ENCODE data around the gene ZFYVE26.

ZFYVE26 gene

DNA sequence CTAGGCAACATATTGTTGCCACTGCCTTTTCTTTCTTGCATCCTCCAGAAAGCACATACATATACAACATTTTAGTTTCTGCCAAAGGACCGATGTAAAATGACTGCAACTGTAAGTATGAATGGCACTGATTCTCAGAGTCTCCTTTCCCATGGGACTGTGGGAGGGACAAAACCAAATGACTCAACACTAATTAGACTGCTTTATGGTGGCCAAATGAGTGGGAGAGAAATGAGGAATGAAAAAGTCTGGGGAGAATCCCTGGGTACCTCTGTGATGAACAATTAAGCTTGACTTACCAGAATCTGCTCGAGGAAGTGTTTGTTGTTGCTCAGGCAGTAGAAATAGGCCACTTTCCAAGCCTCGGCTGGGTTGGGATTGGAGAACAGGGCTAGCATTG is 10.1 kb downstream of the ZFYVE26 start:
- DNase-seq (ENCODE audit: insufficient read length) (no peak), FAIRE-seq (no peak)
- TF ChIP-seq TAF1 (IDR thresholded peaks at IDR 0.05; ENCODE audit: borderline replicate concordance, low read depth, low read length) (no peak), POLR2AphosphoS5 (IDR thresholded peaks at IDR 0.05; ENCODE audit: low read depth, low read length) (no peak), POLR2A (IDR thresholded peaks at IDR 0.05; ENCODE audit: low read depth, low read length) (no peak)

DNA sequence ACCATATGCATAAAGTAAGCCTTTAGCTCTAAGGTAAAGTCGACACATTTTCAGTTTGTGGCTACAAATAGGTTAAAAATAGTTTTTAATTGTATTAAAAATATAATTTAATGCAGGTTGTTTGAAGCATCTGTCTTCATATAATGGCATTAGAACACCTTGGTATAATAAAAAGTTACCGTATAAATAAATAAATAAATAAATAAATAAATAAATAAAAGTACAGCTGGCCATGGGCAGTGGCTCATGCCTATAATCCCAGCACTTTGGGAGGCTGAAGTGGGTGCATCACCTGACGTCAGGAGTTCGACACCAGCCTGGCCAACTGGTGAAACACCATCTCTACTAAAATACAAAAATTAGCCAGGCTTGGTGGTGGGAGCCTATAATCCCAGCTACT is 15.6 kb downstream of the ZFYVE26 start:
- FAIRE-seq: no peak
- TF ChIP-seq TAF1 (IDR thresholded peaks at IDR 0.05; ENCODE audit: borderline replicate concordance, low read depth, low read length) (no peak), POLR2A (IDR thresholded peaks at IDR 0.05; ENCODE audit: low read depth, low read length) (no peak), POLR2AphosphoS5 (IDR thresholded peaks at IDR 0.05; ENCODE audit: low read depth, low read length) (no peak)
- no peak for DNase-seq (ENCODE audit: insufficient read length)

DNA sequence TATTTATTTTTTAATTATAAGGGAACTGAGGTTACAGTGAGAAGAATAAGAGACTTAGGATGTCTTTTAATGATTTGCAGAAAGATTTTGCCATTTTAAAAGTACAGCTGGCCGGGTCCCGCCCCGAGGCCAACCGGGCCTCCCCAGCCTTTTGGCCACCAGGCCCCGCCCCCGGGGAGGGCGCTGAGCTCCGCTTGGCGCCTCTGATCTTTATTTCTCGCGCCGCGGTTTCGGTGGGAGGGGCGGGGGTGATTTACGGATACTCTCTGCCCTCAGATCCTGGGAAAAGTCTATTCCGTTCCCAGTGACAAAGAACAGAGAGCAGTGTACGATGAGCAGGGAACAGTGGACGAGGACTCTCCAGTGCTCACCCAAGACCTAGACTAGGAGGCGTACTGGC is 17.7 kb downstream of the ZFYVE26 start:
- FAIRE-seq (no peak), DNase-seq (ENCODE audit: insufficient read length) (no peak)
- TF ChIP-seq TAF1 (IDR thresholded peaks at IDR 0.05; ENCODE audit: borderline replicate concordance, low read depth, low read length): no peak
- no peak for TF ChIP-seq POLR2A (IDR thresholded peaks at IDR 0.05; ENCODE audit: low read depth, low read length)
- no peak for TF ChIP-seq POLR2AphosphoS5 (IDR thresholded peaks at IDR 0.05; ENCODE audit: low read depth, low read length)

DNA sequence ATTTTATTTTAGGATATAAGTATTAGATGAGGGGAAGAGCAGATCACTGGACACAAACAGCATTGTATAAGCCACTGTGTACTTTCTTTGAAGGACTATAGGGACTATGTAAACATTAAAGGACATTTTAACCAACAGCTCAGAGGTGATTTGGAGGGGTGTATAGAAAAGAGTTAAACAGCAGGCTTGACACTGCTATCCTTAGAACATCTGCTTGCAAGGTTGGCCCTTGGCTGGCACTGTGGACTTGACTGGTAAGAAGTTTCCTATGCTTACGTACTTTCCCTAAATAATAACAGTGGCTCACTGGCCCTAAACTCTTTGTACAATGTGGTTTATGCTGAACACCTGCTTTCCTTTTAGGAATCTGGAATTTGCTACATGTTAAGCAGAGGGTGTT is 28.7 kb downstream of the ZFYVE26 start:
- TF ChIP-seq POLR2AphosphoS5 (IDR thresholded peaks at IDR 0.05; ENCODE audit: low read depth, low read length) (no peak), TAF1 (IDR thresholded peaks at IDR 0.05; ENCODE audit: borderline replicate concordance, low read depth, low read length) (no peak), POLR2A (IDR thresholded peaks at IDR 0.05; ENCODE audit: low read depth, low read length) (no peak)
- DNase-seq (ENCODE audit: insufficient read length) (no peak), FAIRE-seq (no peak)

DNA sequence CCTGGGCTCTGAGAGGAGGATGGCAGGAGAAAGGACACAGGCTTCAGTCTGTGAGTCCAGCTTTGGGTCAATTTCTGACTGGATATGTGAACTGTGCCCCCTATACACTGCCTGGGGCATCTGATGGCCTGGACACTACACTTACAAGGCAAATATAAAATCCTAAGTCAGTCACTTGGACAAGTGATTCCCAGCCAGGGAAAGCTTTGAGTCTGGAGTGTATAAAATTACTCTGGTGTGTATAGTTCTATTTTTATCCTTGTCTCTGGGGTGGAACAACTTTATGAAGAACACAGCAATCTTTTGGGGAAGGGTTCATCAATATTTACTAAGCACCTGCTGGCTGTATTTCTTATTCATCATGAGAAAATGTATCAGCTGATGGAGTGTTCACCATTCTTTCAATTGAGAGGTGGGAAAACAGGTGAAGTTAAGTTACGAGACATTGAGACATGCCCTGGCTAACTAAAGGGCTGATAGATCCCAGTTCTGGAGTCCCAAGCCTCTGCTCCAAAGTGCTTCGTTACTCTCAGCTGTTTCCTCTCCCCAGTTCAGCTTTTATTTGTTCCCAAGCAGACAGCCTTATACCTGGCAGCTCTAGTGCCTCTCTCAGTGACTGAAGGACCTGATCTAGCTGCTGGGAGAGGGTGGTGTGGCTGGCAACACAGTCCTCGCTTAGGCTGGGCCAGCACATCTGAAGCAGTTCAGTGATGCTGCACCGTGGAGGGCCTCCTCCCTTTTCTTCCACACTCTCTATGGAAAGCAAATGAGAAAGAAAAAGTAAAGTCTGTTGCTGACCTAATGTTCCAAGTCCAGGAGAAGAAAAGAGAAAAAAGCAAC is 30.9 kb downstream of the ZFYVE26 start:
- DNase-seq (ENCODE audit: insufficient read length): no peak
- TF ChIP-seq POLR2AphosphoS5 (IDR thresholded peaks at IDR 0.05; ENCODE audit: low read depth, low read length) (no peak), POLR2A (IDR thresholded peaks at IDR 0.05; ENCODE audit: low read depth, low read length) (no peak), TAF1 (IDR thresholded peaks at IDR 0.05; ENCODE audit: borderline replicate concordance, low read depth, low read length) (no peak)
- FAIRE-seq: no peak

DNA sequence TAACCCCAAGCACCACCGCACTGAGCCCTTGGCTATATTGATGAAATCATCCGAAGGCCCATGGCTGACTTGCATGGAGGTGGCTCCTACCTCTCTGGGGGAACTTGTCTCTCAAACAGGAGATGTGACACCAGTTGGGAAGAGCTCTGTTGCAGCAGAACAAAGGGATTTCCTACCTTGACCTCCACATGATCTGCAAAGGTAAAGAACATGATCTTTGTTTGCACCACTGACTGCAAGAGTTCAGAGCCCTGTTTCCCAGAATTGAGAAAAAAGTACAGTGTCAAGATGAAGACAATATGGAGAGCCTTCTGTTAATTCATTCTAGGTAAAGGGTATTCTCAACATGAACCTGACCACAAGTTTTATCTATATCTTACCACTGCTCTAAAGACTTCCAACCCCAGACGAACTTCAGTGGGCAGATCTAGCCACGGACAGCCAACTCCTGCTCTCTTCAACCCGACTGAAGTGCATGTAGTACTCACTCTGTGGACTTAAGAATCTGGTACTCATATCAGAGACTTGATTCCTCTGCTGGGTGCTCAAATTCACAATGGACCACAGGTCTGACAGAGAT is 32.1 kb downstream of the ZFYVE26 start:
- FAIRE-seq (no peak), DNase-seq (ENCODE audit: insufficient read length) (no peak)
- TF ChIP-seq TAF1 (IDR thresholded peaks at IDR 0.05; ENCODE audit: borderline replicate concordance, low read depth, low read length) (no peak), POLR2A (IDR thresholded peaks at IDR 0.05; ENCODE audit: low read depth, low read length) (no peak), POLR2AphosphoS5 (IDR thresholded peaks at IDR 0.05; ENCODE audit: low read depth, low read length) (no peak)

DNA sequence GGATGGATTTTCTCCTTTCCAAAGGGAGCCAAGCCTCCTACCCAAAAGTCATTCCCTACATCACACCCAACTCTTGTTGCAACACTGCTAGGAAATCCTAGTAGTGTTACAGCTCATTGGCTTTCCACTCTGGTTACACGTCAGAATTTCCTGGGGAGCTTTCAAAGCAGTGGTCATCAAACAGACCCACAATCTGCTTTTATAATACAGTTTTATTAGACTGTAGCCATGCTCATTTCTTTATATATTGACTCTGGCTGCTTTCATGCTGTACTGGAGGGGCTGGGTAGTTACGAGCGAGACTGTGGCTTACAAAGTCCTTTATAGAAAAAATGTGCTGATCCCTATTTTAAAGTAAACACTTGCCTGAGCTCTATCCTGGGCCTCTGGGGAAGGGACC is 34.3 kb downstream of the ZFYVE26 start:
- DNase-seq (ENCODE audit: insufficient read length) (no peak), FAIRE-seq (no peak)
- TF ChIP-seq POLR2A (IDR thresholded peaks at IDR 0.05; ENCODE audit: low read depth, low read length): no peak
- TF ChIP-seq POLR2AphosphoS5 (IDR thresholded peaks at IDR 0.05; ENCODE audit: low read depth, low read length): no peak
- TF ChIP-seq TAF1 (IDR thresholded peaks at IDR 0.05; ENCODE audit: borderline replicate concordance, low read depth, low read length): no peak

DNA sequence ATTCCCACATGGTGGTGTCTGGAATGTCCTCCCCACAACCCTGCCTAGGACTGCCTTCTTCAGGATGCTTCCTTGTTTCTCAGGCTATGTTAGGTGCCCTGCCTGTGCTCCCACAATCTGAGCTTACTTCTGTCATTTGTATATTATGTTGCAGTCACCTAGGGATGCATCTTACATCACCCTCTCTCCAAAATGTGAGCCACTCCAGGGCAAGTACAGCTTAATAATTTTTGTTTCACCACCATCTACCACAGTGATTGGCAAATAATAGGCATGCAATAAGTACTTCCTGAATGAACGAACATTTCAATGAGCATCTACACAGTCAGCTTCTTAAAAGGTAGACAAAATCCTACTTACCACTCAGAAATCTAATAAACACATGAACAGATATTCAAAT is 37.6 kb downstream of the ZFYVE26 start:
- DNase-seq (ENCODE audit: insufficient read length) (no peak), FAIRE-seq (no peak)
- TF ChIP-seq POLR2AphosphoS5 (IDR thresholded peaks at IDR 0.05; ENCODE audit: low read depth, low read length): no peak
- no peak for TF ChIP-seq TAF1 (IDR thresholded peaks at IDR 0.05; ENCODE audit: borderline replicate concordance, low read depth, low read length)
- no peak for TF ChIP-seq POLR2A (IDR thresholded peaks at IDR 0.05; ENCODE audit: low read depth, low read length)

DNA sequence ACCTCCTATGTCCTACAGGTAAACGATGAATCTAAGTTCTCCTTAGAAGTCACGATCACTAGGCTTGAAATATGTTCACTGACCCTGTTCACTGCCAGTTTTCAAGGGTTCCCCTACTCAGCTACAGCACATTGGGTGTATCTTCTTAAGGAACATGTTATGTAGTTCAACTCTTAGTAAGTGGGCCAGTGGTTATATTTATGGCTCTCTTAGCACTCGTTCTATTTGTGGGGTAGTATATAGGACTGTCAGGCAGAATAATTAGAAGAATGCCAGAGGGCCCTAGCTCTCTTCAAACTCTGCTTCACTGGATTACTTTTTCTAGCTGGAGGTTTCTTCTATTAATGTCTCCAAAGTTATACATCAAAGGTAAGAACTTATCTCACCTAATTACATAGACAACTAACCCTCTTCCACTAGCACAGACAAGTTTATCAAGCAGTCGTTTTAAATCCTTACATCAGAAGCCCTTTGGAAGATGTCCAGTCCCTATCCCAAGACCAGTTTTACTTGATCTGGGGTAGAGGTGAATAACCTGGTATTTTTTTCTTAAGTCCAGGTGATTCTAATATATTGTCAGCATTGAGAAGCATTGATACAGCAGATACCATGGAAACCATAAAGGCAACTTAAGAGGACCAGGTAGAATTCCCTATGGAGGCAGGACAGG is 39.6 kb downstream of the ZFYVE26 start:
- TF ChIP-seq TAF1 (IDR thresholded peaks at IDR 0.05; ENCODE audit: borderline replicate concordance, low read depth, low read length): no peak
- no peak for TF ChIP-seq POLR2AphosphoS5 (IDR thresholded peaks at IDR 0.05; ENCODE audit: low read depth, low read length)
- TF ChIP-seq POLR2A (IDR thresholded peaks at IDR 0.05; ENCODE audit: low read depth, low read length): no peak

DNA sequence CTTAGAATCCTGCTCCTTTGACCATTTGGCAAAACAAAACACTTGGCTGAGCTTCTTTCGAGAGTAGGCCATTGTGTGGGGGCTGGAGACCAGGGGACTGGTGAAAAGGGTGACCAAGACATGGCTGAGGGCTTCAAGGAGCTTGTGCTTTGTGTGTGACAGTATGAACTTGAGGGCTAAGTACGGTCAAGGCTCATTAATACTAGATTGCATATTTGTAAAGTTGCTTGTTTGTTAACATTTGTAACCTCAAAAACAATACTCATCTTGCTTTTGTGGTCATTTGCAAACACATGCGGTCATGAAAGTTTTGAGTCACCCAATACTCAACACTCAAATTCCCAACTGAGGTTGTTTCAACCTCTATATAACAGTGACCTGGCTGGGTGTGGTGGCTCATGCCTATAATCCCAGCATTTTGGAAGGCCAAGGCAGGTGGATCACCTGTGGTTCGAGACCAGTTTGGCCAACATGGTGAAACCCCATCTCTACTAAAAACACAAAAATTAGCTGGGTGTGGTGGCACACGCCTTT is 42.5 kb downstream of the ZFYVE26 start:
- DNase-seq (ENCODE audit: insufficient read length) (no peak), FAIRE-seq (no peak)
- TF ChIP-seq POLR2A (IDR thresholded peaks at IDR 0.05; ENCODE audit: low read depth, low read length): no peak
- TF ChIP-seq TAF1 (IDR thresholded peaks at IDR 0.05; ENCODE audit: borderline replicate concordance, low read depth, low read length): no peak
- TF ChIP-seq POLR2AphosphoS5 (IDR thresholded peaks at IDR 0.05; ENCODE audit: low read depth, low read length): no peak

More for the DNA sequence above, 39.6 kb downstream of the ZFYVE26 start:
- FAIRE-seq (no peak), DNase-seq (ENCODE audit: insufficient read length) (no peak)

DNA sequence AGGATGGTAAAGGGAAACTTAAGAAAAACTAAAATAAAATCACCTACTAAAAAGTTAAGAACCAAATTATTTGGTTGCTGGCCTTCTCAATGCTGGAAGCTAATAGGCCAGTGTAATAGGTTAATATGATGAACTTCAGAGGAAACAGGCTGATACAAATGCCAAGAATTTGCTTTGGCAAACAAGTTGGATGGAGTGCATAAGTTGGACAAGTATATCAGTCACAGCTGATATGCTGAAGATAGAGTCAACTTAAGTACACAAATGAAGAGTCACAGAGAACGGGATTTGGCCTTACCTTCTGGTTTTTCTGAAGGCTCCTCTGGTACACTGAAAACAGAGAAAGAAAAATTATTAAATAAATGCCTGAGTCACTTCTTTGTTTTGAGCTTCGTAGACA is 48.2 kb downstream of the ZFYVE26 start:
- DNase-seq (ENCODE audit: insufficient read length): no peak
- FAIRE-seq: no peak
- TF ChIP-seq TAF1 (IDR thresholded peaks at IDR 0.05; ENCODE audit: borderline replicate concordance, low read depth, low read length): no peak
- no peak for TF ChIP-seq POLR2A (IDR thresholded peaks at IDR 0.05; ENCODE audit: low read depth, low read length)
- TF ChIP-seq POLR2AphosphoS5 (IDR thresholded peaks at IDR 0.05; ENCODE audit: low read depth, low read length): no peak

All from GM12892 (cell line).